A549 (cell line): ENCODE measurements around the gene FAM89B. TPM values are rescaled to one million over a fixed set of nuclear protein-coding genes. Genes with fewer than 3 reads are reported as not detected.

Source experiments
- ATAC-seq, 2 experiments: fragments of 200-7000 bp in 1 of 2; fragments of >200 bp in 1 of 2; cut with Nextera tagmentation in 1 of 2; cut with Tn5 transposase in 1 of 2; 3 replicates each; pipeline versions ENCODE4 v1.8.0 to v1.9.1; 2018 to 2020; ENCODE audit warnings: mild to moderate bottlenecking in 1 of 2, moderate library complexity in 1 of 2
- CTCF ChIA-PET: fragments of 300-600 bp; sonication (Branson Sonifier 250); formaldehyde crosslinking; extraction: SDS; loops from one replicate; lab custom pipeline; 2021; ENCODE audit warnings: antibody characterized with exemption, inconsistent platforms; lab: Yijun Ruan, JAX
- POLR2A ChIA-PET: fragments of 350-600 bp; formaldehyde crosslinking; extraction: SDS; loops from one replicate; lab custom pipeline; 2021; ENCODE audit warnings: antibody characterized with exemption, inconsistent platforms; lab: Yijun Ruan, JAX
- DNase-seq, 2 experiments: peaks; one replicate each; pipeline versions ENCODE4 v3.0.0 to v3.0.0-alpha.2; 2011 to 2016; ENCODE audit warnings: low read depth in 1 of 2, low spot score in 1 of 2
- FAIRE-seq: peaks from 2 replicates; lab custom pipeline; 2011; peaks lifted over from hg19 to GRCh38; lab: Jason Lieb, UNC
- H3K27ac ChIP-seq, 2 experiments: fragments of >200 bp; sonication (Bioruptor Twin); formaldehyde crosslinking; 3 replicates each; pipeline ENCODE4 v1.5.1; 2016 to 2017
- H3K4me1 ChIP-seq: fragments of >200 bp; sonication (Bioruptor Twin); formaldehyde crosslinking; 3 replicates; pipeline ENCODE4 v1.6.1; 2016
- H3K4me2 ChIP-seq: fragments of >200 bp; sonication (Bioruptor Twin); formaldehyde crosslinking; 3 replicates; pipeline ENCODE4 v1.6.1; 2016
- H3K4me3 ChIP-seq: fragments of >200 bp; sonication (Bioruptor Twin); formaldehyde crosslinking; 3 replicates; pipeline ENCODE4 v1.5.1; 2016
- H3K9me3 ChIP-seq: fragments of >200 bp; sonication (Bioruptor Twin); formaldehyde crosslinking; 3 replicates; pipeline ENCODE4 v1.6.1; 2016
- ATOH8 ChIP-seq: fragments of 250-450 bp; sonication (Bioruptor Pico); IDR thresholded peaks from 2 replicates; pipeline ENCODE4 v1.5.0; 2020; ENCODE audit warnings: low read depth, mild to moderate bottlenecking, moderate library complexity
- BHLHE40 ChIP-seq: IDR thresholded peaks from 2 replicates; pipeline ENCODE4 v1.6.1; 2012; ENCODE audit warnings: low read depth, low read length, inconsistent platforms
- CEBPB ChIP-seq, 2 experiments: fragments of >200 bp in 1 of 2; sonication (Bioruptor Twin) in 1 of 2; formaldehyde crosslinking in 1 of 2; IDR thresholded peaks; 2 replicates each; pipeline ENCODE4 v1.6.1; 2012 to 2016
- CHD4 ChIP-seq: fragments of 200-600 bp; sonication (generic); IDR thresholded peaks from 2 replicates; pipeline ENCODE4 v1.6.1; 2016; ENCODE audit warnings: antibody characterized with exemption, mild to moderate bottlenecking, borderline replicate concordance
- CTCF ChIP-seq: fragments of >200 bp; sonication (Bioruptor Twin); formaldehyde crosslinking; IDR thresholded peaks from 3 replicates; pipeline ENCODE4 v1.5.1; 2016
- EHF ChIP-seq: fragments of 250-450 bp; sonication (Bioruptor Pico); IDR thresholded peaks from 2 replicates; pipeline ENCODE4 v1.5.0; 2020; ENCODE audit warnings: mild to moderate bottlenecking
- EHMT2 ChIP-seq: fragments of 200-600 bp; sonication (generic); IDR thresholded peaks from 2 replicates; pipeline ENCODE4 v1.6.1; 2016; ENCODE audit warnings: antibody characterized with exemption, low read depth, mild to moderate bottlenecking, moderate library complexity
- ELK1 ChIP-seq: fragments of 150-350 bp; IDR thresholded peaks from 2 replicates; pipeline ENCODE4 v1.6.1; 2014; ENCODE audit warnings: low read depth, mild to moderate bottlenecking, low read length
- ESRRA ChIP-seq: fragments of 150-350 bp; IDR thresholded peaks from 2 replicates; pipeline ENCODE4 v1.6.1; 2014; ENCODE audit warnings: mild to moderate bottlenecking, low read length, borderline replicate concordance
- FOXS1 ChIP-seq: fragments of 250-450 bp; sonication (Bioruptor Pico); IDR thresholded peaks from 2 replicates; pipeline ENCODE4 v1.5.0; 2020; ENCODE audit warnings: mild to moderate bottlenecking, moderate library complexity
- HES2 ChIP-seq: fragments of >200 bp; sonication (Bioruptor Twin); formaldehyde crosslinking; IDR thresholded peaks from 2 replicates; pipeline ENCODE4 v1.6.1; 2016
- HEYL ChIP-seq: fragments of 250-450 bp; sonication (Bioruptor Pico); IDR thresholded peaks from 2 replicates; pipeline ENCODE4 v1.8.0; 2021; ENCODE audit warnings: mild to moderate bottlenecking, moderate library complexity
- HOXA7 ChIP-seq: fragments of 250-450 bp; sonication (Bioruptor Pico); IDR thresholded peaks from 2 replicates; pipeline ENCODE4 v1.5.0; 2020; ENCODE audit warnings: mild to moderate bottlenecking, moderate library complexity
- HOXB5 ChIP-seq: fragments of 250-450 bp; sonication (Bioruptor Pico); IDR thresholded peaks from 2 replicates; pipeline ENCODE4 v1.5.0; 2020; ENCODE audit warnings: mild to moderate bottlenecking, moderate library complexity
- JUN ChIP-seq, 2 experiments: fragments of >200 bp; sonication (Bioruptor Twin); formaldehyde crosslinking; IDR thresholded peaks; 2 replicates in 1 of 2; 3 replicates in 1 of 2; pipeline ENCODE4 v1.6.1; 2016 to 2017
- JUNB ChIP-seq: fragments of >200 bp; sonication (Bioruptor Twin); formaldehyde crosslinking; IDR thresholded peaks from 2 replicates; pipeline ENCODE4 v1.6.1; 2016
- KDM5A ChIP-seq: fragments of 200-600 bp; sonication (generic); IDR thresholded peaks from 2 replicates; pipeline ENCODE4 v1.6.1; 2016; ENCODE audit warnings: antibody characterized with exemption, mild to moderate bottlenecking
- MAX ChIP-seq: IDR thresholded peaks from 2 replicates; pipeline ENCODE4 v1.6.1; 2012
- MAZ ChIP-seq: fragments of 150-350 bp; IDR thresholded peaks from 2 replicates; pipeline ENCODE4 v1.6.1; 2014; ENCODE audit warnings: antibody characterized with exemption, low read depth, low read length, borderline replicate concordance
- MYC ChIP-seq: IDR thresholded peaks from 2 replicates; pipeline ENCODE4 v1.6.1; 2012; ENCODE audit warnings: mild to moderate bottlenecking, inconsistent platforms, low read length, improper control_type of control experiment, borderline replicate concordance
- NFE2L2 ChIP-seq: fragments of 150-350 bp; conservative IDR thresholded peaks from 2 replicates; pipeline ENCODE4 v1.6.1; 2014; ENCODE audit warnings: low read length
- NPAS2 ChIP-seq: fragments of 250-450 bp; sonication (Bioruptor Pico); IDR thresholded peaks from 2 replicates; pipeline ENCODE4 v1.8.0; 2022; ENCODE audit warnings: mild to moderate bottlenecking, moderate library complexity, borderline replicate concordance
- NR3C1 ChIP-seq: fragments of >200 bp; sonication (Bioruptor Twin); formaldehyde crosslinking; IDR thresholded peaks from 3 replicates; pipeline ENCODE4 v1.6.1; 2017
- PBX3 ChIP-seq: IDR thresholded peaks from 2 replicates; pipeline ENCODE4 v1.6.1; 2012
- POLR2A ChIP-seq: IDR thresholded peaks from 2 replicates; pipeline ENCODE4 v1.6.1; 2012; ENCODE audit warnings: mild to moderate bottlenecking, low read length
- RARB ChIP-seq: fragments of 250-450 bp; sonication (Bioruptor Pico); IDR thresholded peaks from 2 replicates; pipeline ENCODE4 v1.8.0; 2021; ENCODE audit warnings: mild to moderate bottlenecking, moderate library complexity
- RCOR1 ChIP-seq: fragments of 150-350 bp; IDR thresholded peaks from 2 replicates; pipeline ENCODE4 v1.6.1; 2014; ENCODE audit warnings: antibody characterized with exemption, low read length, low read depth
- RFX5 ChIP-seq: fragments of 450-650 bp; IDR thresholded peaks from 2 replicates; pipeline ENCODE4 v1.7.1; 2014; ENCODE audit warnings: antibody characterized with exemption, mild to moderate bottlenecking, moderate library complexity
- SMC3 ChIP-seq: fragments of >200 bp; sonication (Bioruptor Twin); formaldehyde crosslinking; IDR thresholded peaks from 3 replicates; pipeline ENCODE4 v1.6.1; 2018; ENCODE audit warnings: inconsistent platforms
- TP53 ChIP-seq: fragments of 250-450 bp; sonication (Bioruptor Pico); IDR thresholded peaks from 2 replicates; pipeline ENCODE4 v1.5.0; 2021; ENCODE audit warnings: mild to moderate bottlenecking, moderate library complexity
- ZFP36 ChIP-seq: fragments of 450-650 bp; IDR thresholded peaks from 2 replicates; pipeline ENCODE4 v1.6.1; 2014; ENCODE audit warnings: borderline replicate concordance; ENCODE audit not compliant: partially characterized antibody
- ZNF302 ChIP-seq: fragments of 250-450 bp; sonication (Bioruptor Pico); IDR thresholded peaks from 2 replicates; pipeline ENCODE4 v1.9.0; 2021; ENCODE audit warnings: inconsistent platforms, mild to moderate bottlenecking, moderate library complexity
- WGBS: methylation state at CpG from one replicate; pipeline ENCODE4 v1.1.6; 2017; ENCODE audit errors: missing lambda C conversion rate; 5-methylcytosine and 5-hydroxymethylcytosine counted together
- polyA plus RNA-seq, 4 experiments: library from polyadenylated mRNA; depleted of rRNA in 3 of 4; stranded (reverse); fragments of >200 nt; fragmentation: RNase III in 1 of 4; extraction: RNeasy Plus Mini Kit Qiagen cat#74134 plus additional on column Dnase treatment in 1 of 4; gene quantifications; 2 replicates in 3 of 4; 3 replicates in 1 of 4; pipeline ENCODE4 v1.2.3, GENCODE V29; 2011 to 2017

FAM89B gene
- polyA plus RNA-seq, 2 of the 4 experiments (the other 2 are of a cell fraction), result 13.5 to 23.9 TPM

GRCh38 chr11:65549096-65549495 lies 23.2 kb upstream of the FAM89B start:
- DNase-seq, result no peak
- 95% methylated on average over 3 of the region's 3 CpGs for WGBS
- TF ChIP-seq NPAS2 (CRISPR knock-in tag) (no peak), BHLHE40 (no peak), KDM5A (no peak), RARB (no peak), MAZ (no peak), CTCF (no peak), EHF (CRISPR knock-in tag) (no peak), SMC3 (no peak), HES2 (no peak), FOXS1 (CRISPR knock-in tag) (no peak), RFX5 (no peak), HOXB5 (CRISPR knock-in tag) (no peak), ZFP36 (no peak), HOXA7 (CRISPR knock-in tag) (no peak), EHMT2 (no peak)
- TF ChIP-seq, all 56 proteins: peak for 0
- peaks cover 23% of the 10 kb centered on the region for H3K4me1 ChIP-seq
- no peaks in the 10 kb centered on the region for H3K9me3 ChIP-seq
- POLR2A ChIA-PET, result interaction anchor here (0.6 kb wide), 1 partner anchor 8 kb away, joined by 3 read pairs; no protein-coding TSS in a partner anchor
- CTCF ChIA-PET, result interaction anchor here (1.6 to 15.3 kb wide), 3 partner anchors 8 to 39 kb away, joined by 5 to 393 read pairs (median 10); partner anchors contain the start of genes FAM89B, LTBP3 and ZNRD2
- ATAC-seq (no peak), FAIRE-seq (no peak)
- H3K4me3 ChIP-seq, result no peak overlapping the region
- H3K4me2 ChIP-seq, result no peak overlapping the region
- no peak overlapping the region for H3K27ac ChIP-seq

GRCh38 chr11:65551572-65552387 lies 20.6 kb upstream of the FAM89B start:
- DNase-seq (peak; percentile 58 to 81), ATAC-seq (peak; percentile 57 to 72; a peak in 5 of 6 replicates), FAIRE-seq (no peak)
- Histone ChIP-seq H3K27ac (no peak overlapping the region; a peak in 1 of 6 replicates), H3K4me2 (0 out of 3 replicates have a peak overlapping the region, but pooled peaks have one; percentile 7), H3K4me3 (no peak overlapping the region), H3K9me3 (no peaks in the 10 kb centered on the region), H3K4me1 (peaks cover 50% of the 10 kb centered on the region)
- POLR2A ChIA-PET, result interaction anchor here (0.5 to 1.2 kb wide), 2 partner anchors 11 to 451 kb away, joined by 4 to 6 read pairs; no protein-coding TSS in a partner anchor
- CTCF ChIA-PET, result interaction anchor here (0.5 to 8.0 kb wide), 26 partner anchors 9 to 479 kb away, joined by 3 to 148 read pairs (median 4); partner anchors contain the start of genes EHBP1L1, FAM89B, SCYL1 and ZNRD2
- 72% methylated on average over 16 of the region's 17 CpGs for WGBS
- TF ChIP-seq FOXS1 (CRISPR knock-in tag) (no peak), JUN (IDR thresholded peaks at IDR 0.05) (no peak), EHF (CRISPR knock-in tag) (no peak), POLR2A (no peak), TP53 (CRISPR knock-in tag) (no peak), ATOH8 (no peak), NFE2L2 (no peak), HOXA7 (CRISPR knock-in tag) (no peak), HES2 (no peak), PBX3 (no peak), JUNB (no peak), MYC (no peak), NR3C1 (no peak), CEBPB (IDR thresholded peaks at IDR 0.05) (no peak), ZNF302 (CRISPR knock-in tag) (no peak), BHLHE40 (no peak), RCOR1 (no peak), ELK1 (no peak), ZFP36 (no peak), ESRRA (peak; percentile 71), MAX (0 out of 2 replicates have a peak, but pooled peaks have one; percentile 36), CHD4 (no peak), HEYL (CRISPR knock-in tag) (no peak)
